Measurements from ENCODE around the gene CSPG4. TPM values are rescaled to one million over a fixed set of nuclear protein-coding genes. Genes with fewer than 3 reads are reported as not detected.

Gene CSPG4
- total RNA-seq, 1 donor from 2014 or later: 0.07 TPM

GRCh38 chr15:75696311-75696720 is 16.3 kb downstream of the CSPG4 start:
- Histone ChIP-seq H3K9ac (no peak overlapping the region), H3K4me3 (no peak overlapping the region), H3K4me2 (no peak overlapping the region), H3K36me3 (no peaks in the 10 kb centered on the region), H3K27me3 (no peaks in the 10 kb centered on the region), H4K20me1 (ENCODE audit: low read depth) (no peaks in the 10 kb centered on the region), H3F3A (ENCODE audit: low read depth) (peaks cover 3% of the 10 kb centered on the region), H3K9me3 (ENCODE audit: low read depth) (no peaks in the 10 kb centered on the region), H3K79me2 (ENCODE audit: low read depth) (no peaks in the 10 kb centered on the region), H3K4me1 (peaks cover 22% of the 10 kb centered on the region), H3K27ac (no peak overlapping the region), H2AFZ (replicated peaks) (no peak overlapping the region)
- no peaks in the 10 kb centered on the region for H3K36me3 Mint-ChIP-seq
- no peak overlapping the region for H3K4me3 Mint-ChIP-seq
- no peak for DNase-seq (ENCODE audit: low spot score)
- no peak for TF ChIP-seq EZH2 (IDR thresholded peaks at IDR 0.05)
- TF ChIP-seq, protein P1, sequence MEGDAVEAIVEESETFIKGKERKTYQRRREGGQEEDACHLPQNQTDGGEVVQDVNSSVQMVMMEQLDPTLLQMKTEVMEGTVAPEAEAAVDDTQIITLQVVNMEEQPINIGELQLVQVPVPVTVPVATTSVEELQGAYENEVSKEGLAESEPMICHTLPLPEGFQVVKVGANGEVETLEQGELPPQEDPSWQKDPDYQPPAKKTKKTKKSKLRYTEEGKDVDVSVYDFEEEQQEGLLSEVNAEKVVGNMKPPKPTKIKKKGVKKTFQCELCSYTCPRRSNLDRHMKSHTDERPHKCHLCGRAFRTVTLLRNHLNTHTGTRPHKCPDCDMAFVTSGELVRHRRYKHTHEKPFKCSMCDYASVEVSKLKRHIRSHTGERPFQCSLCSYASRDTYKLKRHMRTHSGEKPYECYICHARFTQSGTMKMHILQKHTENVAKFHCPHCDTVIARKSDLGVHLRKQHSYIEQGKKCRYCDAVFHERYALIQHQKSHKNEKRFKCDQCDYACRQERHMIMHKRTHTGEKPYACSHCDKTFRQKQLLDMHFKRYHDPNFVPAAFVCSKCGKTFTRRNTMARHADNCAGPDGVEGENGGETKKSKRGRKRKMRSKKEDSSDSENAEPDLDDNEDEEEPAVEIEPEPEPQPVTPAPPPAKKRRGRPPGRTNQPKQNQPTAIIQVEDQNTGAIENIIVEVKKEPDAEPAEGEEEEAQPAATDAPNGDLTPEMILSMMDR (IDR thresholded peaks at IDR 0.05): no peak
- no peak for TF ChIP-seq EZH2phosphoT487 (IDR thresholded peaks at IDR 0.05)
- peak overlapping the region; percentile 54 for H3K27ac Mint-ChIP-seq
- H3K27me3 Mint-ChIP-seq (ENCODE audit: insufficient read depth, low read depth): peaks cover 5% of the 10 kb centered on the region
- peaks cover 34% of the 10 kb centered on the region for H3K4me1 Mint-ChIP-seq
- H3K9me3 Mint-ChIP-seq: no peaks in the 10 kb centered on the region

GRCh38 chr15:75695634-75696310 is 16.9 kb downstream of the CSPG4 start:
- H3F3A ChIP-seq (ENCODE audit: low read depth): peaks cover 3% of the 10 kb centered on the region
- no peak overlapping the region for H3K27ac ChIP-seq
- H3K4me3 ChIP-seq: no peak overlapping the region
- DNase-seq (ENCODE audit: low spot score): no peak
- Mint-ChIP-seq H3K27me3 (ENCODE audit: insufficient read depth, low read depth) (peaks cover 4% of the 10 kb centered on the region), H3K4me1 (peaks cover 34% of the 10 kb centered on the region), H3K27ac (peak overlapping the region; percentile 54), H3K9me3 (no peaks in the 10 kb centered on the region), H3K36me3 (no peaks in the 10 kb centered on the region), H3K4me3 (no peak overlapping the region)
- H3K4me1 ChIP-seq: peaks cover 22% of the 10 kb centered on the region
- TF ChIP-seq, protein P1 (IDR thresholded peaks at IDR 0.05): no peak
- TF ChIP-seq EZH2phosphoT487 (IDR thresholded peaks at IDR 0.05) (no peak), EZH2 (IDR thresholded peaks at IDR 0.05) (no peak)
- H3K9me3 ChIP-seq (ENCODE audit: low read depth): no peaks in the 10 kb centered on the region
- H3K27me3 ChIP-seq: no peaks in the 10 kb centered on the region
- no peaks in the 10 kb centered on the region for H4K20me1 ChIP-seq (ENCODE audit: low read depth)
- H3K9ac ChIP-seq: no peak overlapping the region
- H2AFZ ChIP-seq (replicated peaks): no peak overlapping the region
- no peak overlapping the region for H3K4me2 ChIP-seq
- H3K36me3 ChIP-seq: no peaks in the 10 kb centered on the region
- H3K79me2 ChIP-seq (ENCODE audit: low read depth): no peaks in the 10 kb centered on the region

GRCh38 chr15:75695220-75695619 is 17.4 kb downstream of the CSPG4 start:
- DNase-seq (ENCODE audit: low spot score): no peak
- peaks cover 34% of the 10 kb centered on the region for H3K4me1 Mint-ChIP-seq
- Histone ChIP-seq H3K4me3 (no peak overlapping the region), H2AFZ (replicated peaks) (no peak overlapping the region), H3K4me2 (no peak overlapping the region), H3K9ac (no peak overlapping the region), H3K27ac (no peak overlapping the region), H3K36me3 (no peaks in the 10 kb centered on the region), H3K27me3 (no peaks in the 10 kb centered on the region), H3K79me2 (ENCODE audit: low read depth) (no peaks in the 10 kb centered on the region), H3K4me1 (peaks cover 22% of the 10 kb centered on the region), H4K20me1 (ENCODE audit: low read depth) (no peaks in the 10 kb centered on the region), H3K9me3 (ENCODE audit: low read depth) (no peaks in the 10 kb centered on the region), H3F3A (ENCODE audit: low read depth) (peaks cover 3% of the 10 kb centered on the region)
- H3K9me3 Mint-ChIP-seq: no peaks in the 10 kb centered on the region
- H3K4me3 Mint-ChIP-seq: no peak overlapping the region
- H3K27me3 Mint-ChIP-seq (ENCODE audit: insufficient read depth, low read depth): peaks cover 4% of the 10 kb centered on the region
- no peak overlapping the region for H3K27ac Mint-ChIP-seq
- no peaks in the 10 kb centered on the region for H3K36me3 Mint-ChIP-seq
- no peak for TF ChIP-seq EZH2 (IDR thresholded peaks at IDR 0.05)
- TF ChIP-seq, protein P1 (IDR thresholded peaks at IDR 0.05): no peak
- no peak for TF ChIP-seq EZH2phosphoT487 (IDR thresholded peaks at IDR 0.05)
